Measurements from ENCODE around the gene FAF1.
"Not testable (repeated sequence)": the region's sequence is repeated elsewhere in the genome, so short reads cannot be mapped to it uniquely, and the experiment has no call there.

FAF1 gene

DNA sequence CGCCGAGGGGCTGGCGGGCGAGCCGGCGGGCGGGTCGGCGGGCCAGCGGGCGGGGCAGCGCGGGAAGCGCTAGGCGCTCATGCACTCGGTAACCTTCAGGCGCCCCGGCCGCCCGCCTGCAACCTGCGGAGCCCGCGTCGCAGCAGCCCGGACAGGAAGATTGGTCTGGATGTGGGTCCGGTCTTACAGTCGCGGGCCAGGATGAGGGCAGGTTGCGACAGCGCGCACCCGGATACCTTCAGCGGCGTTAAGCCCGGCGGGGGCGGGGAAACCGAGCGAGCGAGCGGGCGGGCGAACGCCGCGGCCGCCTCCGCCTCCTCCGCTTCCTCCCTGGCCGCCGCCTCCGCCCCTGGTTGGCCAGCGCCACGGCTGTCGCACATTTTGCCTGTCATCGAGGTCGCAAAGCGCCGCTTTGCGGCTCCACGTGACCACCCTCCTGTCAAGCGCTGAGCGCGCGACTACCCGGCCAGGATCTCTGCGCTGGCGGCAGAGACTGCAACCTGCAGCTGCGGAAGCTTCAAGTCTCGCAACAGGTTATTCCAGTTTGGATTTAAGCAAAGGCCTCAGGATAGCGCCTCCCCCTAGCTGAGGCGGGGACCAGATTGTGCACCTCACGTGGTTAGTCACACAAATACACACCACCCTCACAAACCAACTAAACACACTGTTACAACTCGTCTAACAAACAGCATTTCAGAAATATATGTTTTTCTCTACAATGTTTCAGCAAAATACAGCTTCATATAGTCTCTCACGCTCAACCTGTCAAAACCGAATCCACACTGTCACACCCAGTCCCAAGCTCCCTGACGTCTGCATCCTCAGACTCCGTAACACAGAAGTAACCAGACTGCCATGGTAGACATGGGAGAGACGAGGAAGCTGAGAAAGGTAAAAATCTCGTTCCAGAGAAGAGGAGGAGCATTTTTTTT, at the start of gene FAF1:
FAF1 (minus strand) TSS at position 355 of the 932 bp plus-strand sequence. CDS start 456 bp downstream, outside the sequence.
- TF ChIP-seq CTCF (IDR thresholded peaks at IDR 0.05; ENCODE audit: low read depth, low read length) = no peak; the same call in 1 of the 2 replicates
- peak; percentile 80 for DNase-seq (ENCODE audit: extremely low read depth, low read depth)

DNA sequence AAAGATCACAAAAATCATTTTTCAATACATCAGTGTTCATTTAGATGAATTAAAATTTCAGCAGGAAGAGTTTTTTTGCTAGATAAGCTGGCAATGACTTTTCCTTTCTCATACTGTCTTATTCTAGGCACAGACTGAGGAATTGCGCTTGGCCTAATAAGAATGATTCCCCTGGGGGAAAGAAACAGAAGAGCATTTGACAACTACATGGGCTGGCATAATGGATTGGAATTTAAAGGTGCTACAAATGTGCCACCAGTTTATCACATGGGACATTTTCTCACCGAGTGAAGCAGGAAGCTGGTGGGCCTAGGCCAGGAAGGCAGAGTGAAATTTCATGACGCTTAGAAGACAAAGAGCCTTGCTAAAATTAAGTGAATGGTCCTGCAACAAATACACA, 49.3 kb upstream of the FAF1 start:
- no peak for DNase-seq (ENCODE audit: extremely low read depth, low read depth)
- no peak for TF ChIP-seq CTCF (IDR thresholded peaks at IDR 0.05; ENCODE audit: low read depth, low read length)

GRCh38 chr1:51005549-51005948, 45.5 kb upstream of the FAF1 start:
- DNase-seq (ENCODE audit: extremely low read depth, low read depth) = not testable (repeated sequence)

GRCh38 chr1:51002516-51002915, 42.4 kb upstream of the FAF1 start:
- no peak for TF ChIP-seq CTCF (IDR thresholded peaks at IDR 0.05; ENCODE audit: low read depth, low read length)
- DNase-seq (ENCODE audit: extremely low read depth, low read depth) = no peak

- DNase-seq (ENCODE audit: extremely low read depth, low read depth) = no peak
- no peak for TF ChIP-seq CTCF (IDR thresholded peaks at IDR 0.05; ENCODE audit: low read depth, low read length)
These were observed 40.6 kb upstream of the FAF1 start for GRCh38 chr1:51000651-51001050.

GRCh38 chr1:51000160-51000559, 40.1 kb upstream of the FAF1 start:
- no peak for DNase-seq (ENCODE audit: extremely low read depth, low read depth)
- TF ChIP-seq CTCF (IDR thresholded peaks at IDR 0.05; ENCODE audit: low read depth, low read length) = no peak

DNA sequence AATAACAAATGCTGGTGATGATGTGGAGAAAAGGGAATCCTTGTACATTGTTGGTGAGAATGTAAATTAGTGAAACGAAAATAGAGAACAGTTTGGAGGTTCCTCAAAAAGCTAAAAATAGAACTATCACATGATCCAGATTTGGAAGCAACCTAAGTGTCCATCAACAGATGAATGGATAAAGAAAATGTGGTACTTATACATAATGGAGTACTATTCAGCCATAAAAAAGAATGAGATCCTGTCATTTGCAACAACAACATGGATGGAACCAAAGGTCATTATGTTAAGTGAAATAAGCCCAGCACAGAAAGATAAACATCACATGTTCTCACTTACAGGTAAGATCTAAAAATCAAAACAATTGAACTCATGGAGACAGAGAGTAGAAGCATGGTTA, 39.3 kb upstream of the FAF1 start:
- not testable (repeated sequence) for DNase-seq (ENCODE audit: extremely low read depth, low read depth)

- no peak for DNase-seq (ENCODE audit: extremely low read depth, low read depth)
- TF ChIP-seq CTCF (IDR thresholded peaks at IDR 0.05; ENCODE audit: low read depth, low read length) = no peak
These were observed 36.0 kb upstream of the FAF1 start for GRCh38 chr1:50996083-50996482.
